HG03196 (cell line): Measurements from ENCODE around the gene EIPR1.

Source experiments
- ATAC-seq: cut with Tn5 transposase; IDR thresholded peaks from one replicate; pipeline ENCODE4 v1.9.1; 2021; ENCODE audit not compliant: unreplicated experiment

The EIPR1 gene

DNA sequence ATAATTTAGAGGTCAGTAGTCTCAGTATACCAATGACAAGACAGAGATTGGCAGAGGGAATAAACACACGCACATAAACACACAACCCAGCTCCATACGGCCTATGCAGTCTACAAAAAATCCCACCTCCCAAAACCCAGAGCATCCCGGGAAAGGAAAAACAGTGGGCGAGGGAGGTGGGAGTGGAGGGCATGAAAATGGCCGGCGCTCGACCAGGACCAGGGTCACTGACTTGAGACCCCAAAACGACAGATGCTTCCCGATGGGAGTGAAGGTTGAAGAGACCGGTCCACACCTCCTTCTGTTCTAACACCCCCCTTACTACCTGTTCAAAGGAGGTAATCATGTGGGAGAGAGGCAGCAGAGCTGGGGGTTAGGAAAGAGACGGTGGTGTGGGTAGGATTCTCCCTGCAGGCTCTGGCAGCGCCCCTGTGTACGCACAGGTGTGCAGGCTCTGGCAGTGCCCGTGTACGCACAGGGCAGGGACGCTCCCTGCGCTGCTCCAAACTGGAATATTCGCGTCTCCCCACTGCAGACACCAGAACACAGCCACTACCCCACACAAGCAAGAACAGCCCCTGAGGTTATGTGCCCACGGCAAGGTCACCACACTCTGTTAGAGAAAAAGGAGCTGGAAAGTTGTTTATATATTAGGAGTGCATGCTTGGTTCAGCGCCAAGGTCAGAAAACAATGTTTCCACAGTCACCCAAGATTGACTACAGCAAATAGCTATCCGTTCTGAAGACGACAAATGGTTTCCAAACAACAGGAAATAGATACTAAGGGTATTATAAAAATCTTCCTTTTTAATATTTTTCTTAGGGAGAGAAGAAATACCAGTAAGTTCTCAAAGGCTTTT, 67.9 kb downstream of the EIPR1 start:
- no peak for ATAC-seq

- ATAC-seq: no peak
Observed at GRCh38 chr2:3307901-3308300, 69.7 kb downstream of the EIPR1 start.

- no peak for ATAC-seq
Observed at GRCh38 chr2:3307236-3307635, 70.4 kb downstream of the EIPR1 start.

GRCh38 chr2:3305952-3306351, 71.7 kb downstream of the EIPR1 start:
- ATAC-seq: no peak

DNA sequence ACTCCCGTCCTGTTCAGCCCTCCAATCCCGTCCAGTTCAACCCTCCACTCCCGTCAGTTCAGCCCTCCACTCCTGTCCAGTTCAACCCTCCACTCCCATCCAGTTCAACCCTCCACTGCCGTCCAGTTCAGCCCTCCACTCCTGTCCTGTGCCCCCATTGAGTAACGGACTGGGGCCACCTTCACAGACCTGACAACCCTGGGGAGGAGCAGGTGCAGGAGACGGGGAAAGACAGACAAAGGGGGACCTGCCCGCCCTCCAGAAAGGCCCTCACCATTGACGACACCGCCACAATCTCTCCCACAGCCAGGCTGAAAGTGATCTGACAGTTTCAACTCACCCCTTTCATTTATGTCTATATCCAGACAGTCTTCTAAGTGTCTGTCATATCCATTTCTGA, 72.2 kb downstream of the EIPR1 start:
- ATAC-seq: no peak

DNA sequence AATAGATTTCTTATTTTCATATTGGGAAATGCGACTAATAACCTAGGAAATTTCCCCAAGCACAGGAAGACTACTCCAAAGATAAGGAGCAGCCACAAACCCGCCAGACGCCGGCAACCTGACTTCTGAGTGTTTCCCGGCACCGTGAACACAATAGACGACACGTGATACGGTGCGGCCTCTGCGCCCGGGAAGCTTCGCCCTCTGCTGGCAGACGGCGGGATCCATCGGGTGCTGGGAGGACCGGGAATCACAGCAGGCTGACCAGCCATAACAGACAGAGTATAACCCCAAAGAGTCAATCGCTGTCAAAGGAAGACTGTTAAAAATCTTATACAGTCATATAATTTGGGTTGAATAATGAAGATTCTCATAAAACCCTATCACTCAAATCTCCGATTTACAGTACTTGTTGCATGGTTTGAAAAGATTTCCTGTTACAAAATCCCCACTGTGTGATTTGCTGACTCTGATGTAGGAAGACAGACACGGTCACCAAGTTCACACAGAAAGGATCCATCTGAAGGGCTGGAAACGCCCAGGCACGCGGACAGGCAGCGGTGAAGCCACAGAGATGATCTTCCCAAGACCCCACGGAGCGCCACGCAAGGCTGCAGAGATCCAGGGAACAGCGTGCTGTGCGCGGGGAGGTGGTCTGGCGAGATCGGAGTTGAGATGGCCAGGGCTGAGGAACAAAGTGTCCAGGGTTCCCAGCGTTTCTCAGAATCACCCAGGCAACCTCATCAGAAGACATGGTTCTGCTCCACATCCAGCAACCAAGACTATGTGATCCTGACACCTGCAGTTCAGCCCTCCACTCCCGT, 73.8 kb downstream of the EIPR1 start:
- peak; percentile 98 for ATAC-seq

DNA sequence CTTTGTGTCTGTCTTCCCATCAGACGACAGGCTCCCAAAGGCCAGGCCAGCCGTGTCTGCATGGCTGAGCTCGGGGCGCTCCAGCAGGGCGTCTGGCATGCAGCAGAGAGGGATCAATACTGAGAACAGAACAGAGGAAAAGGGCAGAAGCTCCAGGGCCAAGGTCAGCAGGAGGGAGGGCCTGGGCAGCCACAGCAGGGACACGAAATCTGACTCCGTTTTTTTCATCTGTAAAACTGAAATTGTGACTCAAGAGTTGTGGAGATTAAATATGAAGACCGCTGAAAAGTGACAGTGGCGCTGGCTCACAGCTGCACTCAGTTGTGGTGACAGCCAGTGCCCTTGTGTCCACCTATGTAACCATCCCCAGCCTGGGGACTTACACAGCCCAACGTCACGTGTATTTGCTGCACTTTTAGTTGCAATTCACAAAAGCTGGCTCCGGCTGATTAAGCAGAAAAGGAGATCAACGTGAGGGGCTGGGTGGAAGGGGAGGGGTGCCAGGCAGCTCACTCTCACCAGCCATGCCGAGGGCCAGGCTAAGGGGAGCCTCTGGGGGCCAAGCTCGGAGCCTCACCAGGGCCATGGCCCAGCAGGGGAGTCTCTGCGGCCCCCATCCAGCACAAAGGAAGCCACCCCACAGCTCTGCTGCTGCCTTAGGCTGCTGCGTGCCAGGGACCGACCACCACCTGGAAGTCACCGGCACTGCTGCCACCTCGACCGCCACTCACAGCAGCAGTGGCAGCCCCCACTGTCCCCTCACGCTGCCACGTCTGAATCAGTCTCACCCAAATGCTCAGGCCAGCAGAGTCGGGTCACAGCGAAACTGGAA, 74.7 kb downstream of the EIPR1 start:
- peak; percentile 14 for ATAC-seq

GRCh38 chr2:3302421-3302750, 75.2 kb downstream of the EIPR1 start:
- ATAC-seq: no peak

DNA sequence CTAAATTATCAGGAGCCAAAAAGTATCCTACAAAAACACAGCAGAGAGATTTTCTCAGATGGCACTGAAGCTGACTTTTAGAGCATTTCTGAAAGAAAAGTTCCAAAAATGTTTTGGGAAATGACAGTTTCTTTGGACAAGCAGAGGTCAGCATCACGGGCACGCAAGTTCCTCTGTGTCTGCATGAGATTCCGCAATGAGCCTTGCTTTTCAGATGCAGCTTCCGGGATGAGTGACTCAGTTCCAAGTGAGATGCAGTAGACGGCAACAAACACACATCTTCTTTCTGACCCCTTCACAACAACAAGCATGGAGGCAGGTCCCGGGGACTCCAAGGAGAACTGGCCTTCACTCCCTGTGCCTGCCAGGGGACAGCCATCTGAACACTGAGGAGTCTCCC, 76.6 kb downstream of the EIPR1 start:
- no peak for ATAC-seq

GRCh38 chr2:3300224-3300995, 77.2 kb downstream of the EIPR1 start:
- ATAC-seq: no peak

DNA sequence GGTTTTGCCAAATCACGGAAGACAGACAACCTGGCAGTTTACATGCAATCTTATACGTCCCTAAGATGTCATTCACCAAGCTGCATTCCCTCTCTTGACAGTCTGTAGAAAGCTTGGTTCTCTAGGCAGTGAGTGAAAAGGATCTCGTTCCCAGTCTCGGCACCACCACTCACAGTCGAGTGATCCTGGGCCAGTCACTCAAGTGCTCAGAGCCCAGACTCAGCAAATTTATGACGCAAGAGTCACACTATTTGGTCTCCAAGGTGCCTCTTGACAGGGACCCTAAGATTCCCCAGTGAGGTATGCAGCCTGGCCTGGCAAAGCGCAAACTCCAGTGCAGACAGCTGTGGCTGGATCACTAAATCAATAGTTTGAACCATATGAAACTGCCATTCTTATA, 77.9 kb downstream of the EIPR1 start:
- ATAC-seq: no peak

DNA sequence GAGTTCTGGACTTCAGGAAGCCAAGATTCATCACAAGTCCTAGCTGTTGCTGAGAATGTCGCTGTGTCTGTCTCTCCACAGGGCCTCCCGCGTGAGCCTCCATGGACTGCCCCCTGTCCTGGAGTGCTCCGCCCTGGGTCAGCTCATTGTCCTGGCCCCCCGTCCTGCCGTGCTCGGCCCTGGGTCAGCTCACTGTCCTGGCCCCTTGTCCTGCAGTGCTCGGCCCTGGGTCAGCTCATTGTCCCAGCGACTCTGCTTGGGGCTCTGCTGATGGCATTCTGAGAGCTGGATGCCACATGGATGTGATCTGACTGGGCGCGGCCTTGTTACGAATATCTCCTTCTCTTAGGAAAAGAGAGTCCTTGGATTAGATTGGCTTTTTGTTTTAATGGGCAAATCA, 78.5 kb downstream of the EIPR1 start:
- ATAC-seq: no peak

DNA sequence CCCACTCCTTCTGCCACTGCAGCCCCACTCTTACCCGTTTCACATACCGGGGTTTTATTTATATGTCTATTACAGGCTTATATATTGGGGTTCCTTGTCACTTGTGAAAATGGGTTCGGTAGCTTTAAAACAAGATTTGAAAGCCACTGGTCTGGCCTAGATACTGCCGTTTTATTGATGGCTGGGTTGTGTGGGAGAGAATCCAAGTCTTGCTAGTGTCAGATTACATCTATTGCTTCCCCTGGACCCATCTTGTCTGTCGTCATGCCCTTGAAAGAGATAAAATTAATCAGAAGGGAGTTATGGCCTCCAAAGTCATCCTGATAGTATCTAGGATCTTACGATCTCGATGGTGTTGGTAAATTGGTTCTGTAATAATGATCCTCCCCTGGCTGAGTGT, 79.4 kb downstream of the EIPR1 start:
- no peak for ATAC-seq

- ATAC-seq: no peak
Observed at GRCh38 chr2:3297523-3297922, 80.1 kb downstream of the EIPR1 start.

- no peak for ATAC-seq
Observed at GRCh38 chr2:3296182-3296972, 81.2 kb downstream of the EIPR1 start.

DNA sequence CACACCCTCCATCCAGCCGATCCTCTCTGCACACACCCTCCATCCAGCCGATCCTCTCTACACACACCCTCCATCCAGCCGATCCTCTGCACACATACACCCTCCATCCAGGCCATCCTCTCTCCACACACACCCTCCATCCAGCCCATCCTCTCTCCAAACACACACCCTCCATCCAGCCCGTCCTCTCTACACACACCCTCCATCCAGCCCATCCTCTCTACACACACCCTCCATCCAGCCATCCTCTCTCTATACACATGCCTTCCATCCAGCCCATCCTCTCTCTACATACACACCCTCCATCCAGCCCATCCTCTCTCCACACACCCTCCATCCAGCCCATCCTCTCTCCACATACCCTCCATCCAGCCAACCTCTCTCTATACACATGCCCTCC, 83.1 kb downstream of the EIPR1 start:
- ATAC-seq: no peak

GRCh38 chr2:3294069-3294468, 83.5 kb downstream of the EIPR1 start:
- no peak for ATAC-seq

- no peak for ATAC-seq
Observed at GRCh38 chr2:3293221-3293620, 84.4 kb downstream of the EIPR1 start.

DNA sequence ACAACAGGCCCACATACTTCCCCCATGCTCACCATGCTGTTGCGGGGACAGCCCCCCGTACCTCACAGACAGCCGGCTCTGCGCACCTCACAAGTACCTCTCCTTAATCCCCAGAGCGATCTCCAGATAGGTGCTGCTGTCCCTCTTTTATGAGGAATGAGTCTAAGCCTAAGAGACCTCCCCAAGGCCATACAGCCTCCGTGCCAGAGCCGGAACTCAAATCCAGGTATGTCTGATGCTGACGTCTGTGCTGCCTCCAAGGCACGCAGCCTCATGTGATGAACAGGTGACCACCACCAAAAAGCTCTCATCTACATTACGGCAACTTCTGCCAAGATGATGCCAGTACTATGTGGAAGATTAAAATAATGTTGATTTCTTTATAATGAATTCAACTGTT, 85.2 kb downstream of the EIPR1 start:
- ATAC-seq: no peak

- no peak for ATAC-seq
Observed at GRCh38 chr2:3291750-3292149, 85.9 kb downstream of the EIPR1 start.
